HepG2 (cell line): ENCODE results near the gene VPS13D. TPM values are rescaled to one million over a fixed set of nuclear protein-coding genes. Genes with fewer than 3 reads are reported as not detected.

Experiments
- ATAC-seq: fragments of 200-7000 bp; cut with Tn5 transposase; 3 replicates; pipeline ENCODE4 v1.9.1; 2020; ENCODE audit warnings: mild to moderate bottlenecking, moderate library complexity
- BruUV-seq: library from RNA; stranded (reverse); fragments of 400-500 nt; replicated peaks from 2 replicates; lab custom pipeline; 2021; lab: Mats Ljungman, UMichigan
- CTCF ChIA-PET: fragments of 300-600 bp; formaldehyde crosslinking; extraction: SDS; loops from one replicate; lab custom pipeline; 2021; ENCODE audit warnings: low total read pairs, inconsistent platforms, low intra/inter-chr PET ratio; lab: Yijun Ruan, JAX
- POLR2A ChIA-PET: fragments of 350-600 bp; sonication (Branson Sonifier 250); formaldehyde crosslinking; loops from one replicate; lab custom pipeline; 2020; ENCODE audit warnings: antibody characterized with exemption, inconsistent platforms; lab: Yijun Ruan, JAX
- DNase-seq: peaks from one replicate; pipeline ENCODE4 v3.0.0-alpha.2; 2015; ENCODE audit warnings: low spot score
- FAIRE-seq: peaks from 3 replicates; lab custom pipeline; 2011; peaks lifted over from hg19 to GRCh38; lab: Jason Lieb, UNC
- H2AFZ ChIP-seq: one replicate; pipeline ENCODE4 v1.6.1; 2011; ENCODE audit warnings: low read length, inconsistent platforms
- H3K27ac ChIP-seq: fragments of 300-600 bp; 3 replicates; pipeline ENCODE4 v1.8.0; 2011; ENCODE audit warnings: mixed run types, mild to moderate bottlenecking, mixed read lengths, low read length, inconsistent platforms; ENCODE audit not compliant: insufficient read depth; ENCODE audit errors: extremely low read length
- H3K27me3 ChIP-seq, 2 experiments: fragments of 200-600 bp in 1 of 2; 2 replicates in 1 of 2; 3 replicates in 1 of 2; pipeline versions ENCODE4 v1.6.0 to v1.8.0; 2011; ENCODE audit warnings: low read length in 2 of 2, mild to moderate bottlenecking in 2 of 2, moderate library complexity in 2 of 2, inconsistent platforms in 1 of 2; ENCODE audit not compliant: insufficient read depth in 2 of 2, control insufficient read depth in 1 of 2
- H3K36me3 ChIP-seq, 2 experiments: fragments of 200-600 bp in 1 of 2; replicated peaks in 1 of 2; 2 replicates in 1 of 2; 3 replicates in 1 of 2; pipeline versions ENCODE4 v1.5.1 to v1.8.0; 2011; ENCODE audit warnings: low read length in 2 of 2, inconsistent platforms in 1 of 2; ENCODE audit not compliant: insufficient read depth in 2 of 2, control insufficient read depth in 1 of 2
- H3K4me1 ChIP-seq: 2 replicates; pipeline ENCODE4 v1.5.1; 2012; ENCODE audit warnings: low read length, inconsistent platforms; ENCODE audit not compliant: insufficient read depth
- H3K4me2 ChIP-seq: 2 replicates; pipeline ENCODE4 v1.6.0; 2011; ENCODE audit warnings: low read depth, low read length, inconsistent platforms
- H3K4me3 ChIP-seq, 3 experiments: fragments of 200-600 bp in 1 of 3; sonication (generic), shearing (Covaris generic) in 1 of 3; replicated peaks in 1 of 3; 2 replicates each; pipeline ENCODE4 v1.5.1; 2011 to 2016; ENCODE audit warnings: low read length in 3 of 3, inconsistent platforms in 2 of 3, low read depth in 2 of 3, mild to moderate bottlenecking in 2 of 3, control low read depth in 1 of 3, mixed read lengths in 1 of 3; ENCODE audit not compliant: insufficient read depth in 1 of 3
- H3K79me2 ChIP-seq: one replicate; pipeline ENCODE4 v1.6.1; 2011; ENCODE audit warnings: low read length, inconsistent platforms; ENCODE audit not compliant: insufficient read depth
- H3K9ac ChIP-seq: 2 replicates; pipeline ENCODE4 v1.6.0; 2011; ENCODE audit warnings: mild to moderate bottlenecking, low read depth, low read length, inconsistent platforms; ENCODE audit not compliant: insufficient read depth
- H3K9me3 ChIP-seq: 2 replicates; pipeline ENCODE4 v1.5.1; 2012; ENCODE audit warnings: mild to moderate bottlenecking, low read length
- H4K20me1 ChIP-seq: 2 replicates; pipeline ENCODE4 v1.6.0; 2011; ENCODE audit warnings: inconsistent platforms, mild to moderate bottlenecking, low read length, moderate library complexity; ENCODE audit not compliant: insufficient read depth
- GLI4 ChIP-seq: sonication (generic); formaldehyde crosslinking; IDR thresholded peaks from 2 replicates; pipeline ENCODE4 v1.5.1; 2020; ENCODE audit warnings: missing genetic modification reagents, mild to moderate bottlenecking, moderate library complexity, borderline replicate concordance
- HCFC1 ChIP-seq: fragments of 150-350 bp; IDR thresholded peaks from 2 replicates; pipeline ENCODE4 v1.6.1; 2014; ENCODE audit warnings: low read depth, low read length
- HMGA1 ChIP-seq: sonication (generic); formaldehyde crosslinking; conservative IDR thresholded peaks from 2 replicates; pipeline ENCODE4 v1.4.0; 2020; ENCODE audit warnings: missing genetic modification reagents
- HNRNPLL ChIP-seq: fragments of 200-400 bp; formaldehyde crosslinking; IDR thresholded peaks from 2 replicates; pipeline ENCODE4 v1.6.1; 2017; ENCODE audit warnings: mild to moderate bottlenecking, low read depth, low read length; ENCODE audit not compliant: poor library complexity, severe bottlenecking
- SRSF1 ChIP-seq: fragments of 200-400 bp; formaldehyde crosslinking; optimal IDR thresholded peaks from 2 replicates; pipeline ENCODE3; 2017; ENCODE audit warnings: mild to moderate bottlenecking, low read depth, low read length, moderate library complexity
- ZNF17 ChIP-seq: sonication (generic); formaldehyde crosslinking; IDR thresholded peaks from 2 replicates; pipeline ENCODE4 v1.5.0; 2020; ENCODE audit warnings: mild to moderate bottlenecking, missing genetic modification reagents
- ZNF232 ChIP-seq: sonication (generic); formaldehyde crosslinking; IDR thresholded peaks from 2 replicates; pipeline ENCODE4 v1.4.0; 2020; ENCODE audit warnings: missing genetic modification reagents, borderline replicate concordance
- ZNF3 ChIP-seq: IDR thresholded peaks from 2 replicates; pipeline ENCODE4 v1.7.0; 2017; ENCODE audit warnings: inconsistent platforms
- ZNF629 ChIP-seq: sonication (generic); formaldehyde crosslinking; conservative IDR thresholded peaks from 2 replicates; pipeline ENCODE4 v1.5.0; 2020; ENCODE audit warnings: missing genetic modification reagents
- ZNF768 ChIP-seq: sonication (generic); formaldehyde crosslinking; IDR thresholded peaks from 2 replicates; pipeline ENCODE4 v1.4.0; 2020; ENCODE audit warnings: missing genetic modification reagents
- ZNF775 ChIP-seq: sonication (generic); formaldehyde crosslinking; IDR thresholded peaks from 2 replicates; pipeline ENCODE4 v1.4.0; 2020; ENCODE audit warnings: missing genetic modification reagents, mild to moderate bottlenecking, moderate library complexity, borderline replicate concordance
- ZNF839 ChIP-seq: sonication (generic); formaldehyde crosslinking; IDR thresholded peaks from 2 replicates; pipeline ENCODE4 v1.4.0; 2020; ENCODE audit warnings: missing genetic modification reagents, mild to moderate bottlenecking, borderline replicate concordance
- ZNF850 ChIP-seq: sonication (generic); formaldehyde crosslinking; conservative IDR thresholded peaks from 2 replicates; pipeline ENCODE4 v1.9.0; 2021; ENCODE audit warnings: mild to moderate bottlenecking, missing genetic modification reagents
- WGBS: methylation state at CpG from one replicate; pipeline ENCODE4 v1.1.6; 2017; ENCODE audit warnings: low lambda C conversion rate; 5-methylcytosine and 5-hydroxymethylcytosine counted together
- in situ Hi-C: cut with HindIII; loops from 2 replicates; pipeline ENCODE4 v1.10.0; 2017; ENCODE audit warnings: low pct_unique_long_range_greater_than_20kb; ENCODE audit not compliant: extremely low pct_ligation_motif_present
- intact Hi-C: fragments of 100-400 bp; cut with micrococcal nuclease; formaldehyde crosslinking; loops from one replicate; pipeline ENCODE4 v1.10.0; 2022; ENCODE audit not compliant: unreplicated experiment
- polyA plus RNA-seq, 8 experiments: library from polyadenylated mRNA; depleted of rRNA in 3 of 8; stranded (reverse) in 7 of 8; unstranded in 1 of 8; fragments of >200 nt; fragmentation: Illumina TruSeq in 4 of 8; extraction: Trizol in 4 of 8; gene quantifications; 2 replicates each; pipeline versions ENCODE4 v1.2.1 to v1.2.3, GENCODE V29; 2011 to 2016; ENCODE audit warnings: low read depth in 4 of 8, missing spikeins in 1 of 8, mixed read lengths in 1 of 8; ENCODE audit not compliant: insufficient read depth in 1 of 8
- total RNA-seq, 5 experiments: library from RNA; depleted of rRNA; stranded (reverse); fragments of >200 nt; fragmentation: Illumina TruSeq; extraction: Trizol; gene quantifications; 2 replicates each; pipeline ENCODE4 v1.2.3, GENCODE V29; 2016; ENCODE audit warnings: low read depth in 1 of 5
- TF ChIP-seq, protein P1 (sequence below): sonication (generic); formaldehyde crosslinking; IDR thresholded peaks from 2 replicates; pipeline ENCODE4 v1.4.0; 2020; ENCODE audit warnings: missing genetic modification reagents

Gene VPS13D
- total and polyA plus RNA-seq, 2 of the 13 experiments (the other 11 are each of a cell fraction or from before 2014, with no cell fraction given): 8.6 to 13.9 TPM

GRCh38 chr1:12189328-12189682 lies 40.5 kb upstream of the VPS13D start:
- Histone ChIP-seq H4K20me1 (no peaks in the 10 kb centered on the region), H3K9me3 (no peaks in the 10 kb centered on the region), H3K9ac (no peak overlapping the region), H3K79me2 (no peaks in the 10 kb centered on the region), H3K4me1 (peaks cover 38% of the 10 kb centered on the region), H3K27me3 (peaks cover 8 to 43% of the 10 kb centered on the region in 2 experiments; a peak in 4 of 5 replicates), H3K36me3 (no peaks in the 10 kb centered on the region), H3K4me2 (no peak overlapping the region), H3K4me3 (no peak overlapping the region), H3K27ac (no peak overlapping the region), H2AFZ (no peak overlapping the region)
- ChIA-PET CTCF (no interaction called here), POLR2A (no interaction called here)
- TF ChIP-seq HNRNPLL (no peak), ZNF629 (CRISPR knock-in tag) (peak; percentile 79), HMGA1 (CRISPR knock-in tag) (no peak), ZNF768 (CRISPR knock-in tag) (no peak), ZNF17 (no peak), ZNF232 (CRISPR knock-in tag) (no peak), ZNF850 (CRISPR knock-in tag) (no peak), ZNF3 (CRISPR knock-in tag) (peak; percentile 80; the same call in 1 of the 2 replicates)
- ATAC-seq (no peak), FAIRE-seq (no peak), DNase-seq (no peak)
- WGBS: 55% methylated on average over 2 of the region's 5 CpGs
- no TSS peak for BruUV-seq
- intact Hi-C loops (no loop called here), in situ Hi-C loops (no loop called here)

DNA sequence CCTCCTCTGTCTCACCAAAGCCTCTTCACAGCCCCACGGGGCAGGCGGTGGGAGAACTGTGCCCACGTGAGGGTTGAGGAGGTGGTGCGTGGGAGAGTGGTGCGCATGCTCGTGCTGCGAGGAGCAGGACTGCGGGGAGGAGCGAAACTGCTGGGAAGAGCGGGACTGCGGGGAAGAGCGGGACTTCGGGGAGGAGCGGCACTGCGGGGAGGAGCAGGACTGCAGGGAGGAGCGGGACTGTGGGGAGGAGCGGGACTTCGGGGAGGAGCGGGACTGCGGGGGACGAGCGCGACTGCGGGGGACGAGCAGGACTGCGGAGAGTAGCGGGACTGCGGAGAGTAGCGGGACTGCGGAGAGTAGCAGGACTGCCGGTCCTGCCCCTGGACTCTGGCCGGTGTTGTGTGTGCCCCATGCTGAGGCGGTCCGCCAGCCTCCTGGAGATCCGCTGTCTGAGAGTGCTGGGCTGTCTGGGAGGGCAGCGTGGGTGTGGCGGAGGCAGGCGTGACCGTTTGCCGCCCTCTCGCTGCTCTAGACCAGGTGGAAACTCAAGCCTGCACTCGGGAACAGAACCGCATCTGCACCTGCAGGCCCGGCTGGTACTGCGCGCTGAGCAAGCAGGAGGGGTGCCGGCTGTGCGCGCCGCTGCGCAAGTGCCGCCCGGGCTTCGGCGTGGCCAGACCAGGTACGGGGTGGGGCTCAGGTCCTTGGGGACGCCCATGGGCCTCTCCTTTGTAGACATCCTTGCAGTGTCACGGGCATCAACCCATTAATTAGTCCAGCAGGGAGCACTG lies 38.4 kb upstream of the VPS13D start:
- no peaks in the 10 kb centered on the region for H3K36me3 ChIP-seq
- ATAC-seq (peak; percentile 28), FAIRE-seq (no peak), DNase-seq (no peak)
- no peaks in the 10 kb centered on the region for H3K9me3 ChIP-seq
- no peak overlapping the region for H2AFZ ChIP-seq
- H3K9ac ChIP-seq: no peak overlapping the region
- peaks cover 17% of the 10 kb centered on the region for H3K4me1 ChIP-seq
- in situ Hi-C loops (no loop called here), intact Hi-C loops (no loop called here)
- no peak overlapping the region; the same call in 1 of the 2 replicates for H3K4me2 ChIP-seq
- no TSS peak for BruUV-seq
- H3K79me2 ChIP-seq: no peaks in the 10 kb centered on the region
- ChIA-PET POLR2A (no interaction called here), CTCF (no interaction called here)
- no peak overlapping the region for H3K27ac ChIP-seq
- WGBS: 28% methylated on average over 31 of the region's 58 CpGs
- H3K27me3 ChIP-seq: peaks cover 3 to 37% of the 10 kb centered on the region in 2 experiments; a peak in 4 of 5 replicates
- H3K4me3 ChIP-seq: no peak overlapping the region
- H4K20me1 ChIP-seq: no peaks in the 10 kb centered on the region
- TF ChIP-seq GLI4 (CRISPR knock-in tag) (no peak), ZNF839 (CRISPR knock-in tag) (no peak), SRSF1 (peak; percentile 79), HCFC1 (no peak), ZNF775 (CRISPR knock-in tag) (no peak)
- TF ChIP-seq, protein P1, sequence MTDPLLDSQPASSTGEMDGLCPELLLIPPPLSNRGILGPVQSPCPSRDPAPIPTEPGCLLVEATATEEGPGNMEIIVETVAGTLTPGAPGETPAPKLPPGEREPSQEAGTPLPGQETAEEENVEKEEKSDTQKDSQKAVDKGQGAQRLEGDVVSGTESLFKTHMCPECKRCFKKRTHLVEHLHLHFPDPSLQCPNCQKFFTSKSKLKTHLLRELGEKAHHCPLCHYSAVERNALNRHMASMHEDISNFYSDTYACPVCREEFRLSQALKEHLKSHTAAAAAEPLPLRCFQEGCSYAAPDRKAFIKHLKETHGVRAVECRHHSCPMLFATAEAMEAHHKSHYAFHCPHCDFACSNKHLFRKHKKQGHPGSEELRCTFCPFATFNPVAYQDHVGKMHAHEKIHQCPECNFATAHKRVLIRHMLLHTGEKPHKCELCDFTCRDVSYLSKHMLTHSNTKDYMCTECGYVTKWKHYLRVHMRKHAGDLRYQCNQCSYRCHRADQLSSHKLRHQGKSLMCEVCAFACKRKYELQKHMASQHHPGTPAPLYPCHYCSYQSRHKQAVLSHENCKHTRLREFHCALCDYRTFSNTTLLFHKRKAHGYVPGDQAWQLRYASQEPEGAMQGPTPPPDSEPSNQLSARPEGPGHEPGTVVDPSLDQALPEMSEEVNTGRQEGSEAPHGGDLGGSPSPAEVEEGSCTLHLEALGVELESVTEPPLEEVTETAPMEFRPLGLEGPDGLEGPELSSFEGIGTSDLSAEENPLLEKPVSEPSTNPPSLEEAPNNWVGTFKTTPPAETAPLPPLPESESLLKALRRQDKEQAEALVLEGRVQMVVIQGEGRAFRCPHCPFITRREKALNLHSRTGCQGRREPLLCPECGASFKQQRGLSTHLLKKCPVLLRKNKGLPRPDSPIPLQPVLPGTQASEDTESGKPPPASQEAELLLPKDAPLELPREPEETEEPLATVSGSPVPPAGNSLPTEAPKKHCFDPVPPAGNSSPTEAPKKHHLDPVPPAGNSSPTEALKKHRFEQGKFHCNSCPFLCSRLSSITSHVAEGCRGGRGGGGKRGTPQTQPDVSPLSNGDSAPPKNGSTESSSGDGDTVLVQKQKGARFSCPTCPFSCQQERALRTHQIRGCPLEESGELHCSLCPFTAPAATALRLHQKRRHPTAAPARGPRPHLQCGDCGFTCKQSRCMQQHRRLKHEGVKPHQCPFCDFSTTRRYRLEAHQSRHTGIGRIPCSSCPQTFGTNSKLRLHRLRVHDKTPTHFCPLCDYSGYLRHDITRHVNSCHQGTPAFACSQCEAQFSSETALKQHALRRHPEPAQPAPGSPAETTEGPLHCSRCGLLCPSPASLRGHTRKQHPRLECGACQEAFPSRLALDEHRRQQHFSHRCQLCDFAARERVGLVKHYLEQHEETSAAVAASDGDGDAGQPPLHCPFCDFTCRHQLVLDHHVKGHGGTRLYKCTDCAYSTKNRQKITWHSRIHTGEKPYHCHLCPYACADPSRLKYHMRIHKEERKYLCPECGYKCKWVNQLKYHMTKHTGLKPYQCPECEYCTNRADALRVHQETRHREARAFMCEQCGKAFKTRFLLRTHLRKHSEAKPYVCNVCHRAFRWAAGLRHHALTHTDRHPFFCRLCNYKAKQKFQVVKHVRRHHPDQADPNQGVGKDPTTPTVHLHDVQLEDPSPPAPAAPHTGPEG: no peak
